Stimulated activated naive CD4-positive, alpha-beta T cell (primary cell): Measurements from ENCODE around the gene CHST14.

Experiments used
- DNase-seq, 6 experiments: peaks; one replicate each; lab custom pipeline; 2025; lab: John Stamatoyannopoulos, UW

Gene CHST14

DNA sequence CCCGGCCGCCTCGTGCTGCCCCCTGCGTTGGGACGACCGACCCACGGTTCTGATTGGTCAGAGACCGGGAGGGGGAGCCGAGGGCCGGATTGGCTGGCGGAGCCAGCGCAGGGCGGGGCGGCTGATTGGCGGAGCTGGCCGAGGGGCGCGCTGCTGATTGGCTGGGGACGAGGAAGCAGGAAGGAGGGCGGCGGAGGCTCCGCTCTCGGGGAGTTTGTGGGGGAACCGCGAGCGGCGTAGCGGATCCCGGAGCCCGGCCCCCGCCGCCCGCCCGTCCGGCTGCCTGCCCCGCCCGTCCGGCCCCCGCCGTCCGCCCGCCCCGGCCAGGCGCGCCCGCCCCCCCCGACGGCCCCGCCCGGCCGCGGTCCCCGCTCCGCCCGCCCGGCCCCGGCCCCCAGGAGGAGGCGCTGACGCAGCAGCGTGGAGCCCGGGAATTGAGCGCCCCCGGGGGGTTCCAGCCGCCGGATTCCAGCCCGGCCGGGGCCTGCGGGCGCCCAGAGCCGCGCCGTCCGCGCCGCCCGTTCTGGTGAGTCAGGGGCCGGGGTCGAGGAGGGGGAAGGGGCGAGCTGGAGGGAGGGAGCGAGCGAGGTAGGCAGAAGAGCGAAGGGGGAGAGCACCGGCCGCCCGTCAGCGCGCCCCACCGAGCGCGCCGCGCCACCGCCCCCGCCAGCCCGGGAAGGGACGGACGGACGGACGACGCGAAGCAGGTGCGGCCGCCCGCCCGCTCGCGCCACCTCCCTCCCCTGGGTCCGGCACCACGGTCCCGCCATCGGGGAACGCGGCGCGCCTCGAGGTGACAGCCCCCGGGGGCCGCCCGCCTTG is 29.8 kb upstream of the CHST14 start, which contains the start of gene BAHD1:
Gene BAHD1, plus strand, starts transcription at position 211 of the 822 bp plus-strand sequence. CDS start 17,512 bp downstream, outside the sequence.
- peak; percentile 82 to 91 (median 88) for DNase-seq

DNA sequence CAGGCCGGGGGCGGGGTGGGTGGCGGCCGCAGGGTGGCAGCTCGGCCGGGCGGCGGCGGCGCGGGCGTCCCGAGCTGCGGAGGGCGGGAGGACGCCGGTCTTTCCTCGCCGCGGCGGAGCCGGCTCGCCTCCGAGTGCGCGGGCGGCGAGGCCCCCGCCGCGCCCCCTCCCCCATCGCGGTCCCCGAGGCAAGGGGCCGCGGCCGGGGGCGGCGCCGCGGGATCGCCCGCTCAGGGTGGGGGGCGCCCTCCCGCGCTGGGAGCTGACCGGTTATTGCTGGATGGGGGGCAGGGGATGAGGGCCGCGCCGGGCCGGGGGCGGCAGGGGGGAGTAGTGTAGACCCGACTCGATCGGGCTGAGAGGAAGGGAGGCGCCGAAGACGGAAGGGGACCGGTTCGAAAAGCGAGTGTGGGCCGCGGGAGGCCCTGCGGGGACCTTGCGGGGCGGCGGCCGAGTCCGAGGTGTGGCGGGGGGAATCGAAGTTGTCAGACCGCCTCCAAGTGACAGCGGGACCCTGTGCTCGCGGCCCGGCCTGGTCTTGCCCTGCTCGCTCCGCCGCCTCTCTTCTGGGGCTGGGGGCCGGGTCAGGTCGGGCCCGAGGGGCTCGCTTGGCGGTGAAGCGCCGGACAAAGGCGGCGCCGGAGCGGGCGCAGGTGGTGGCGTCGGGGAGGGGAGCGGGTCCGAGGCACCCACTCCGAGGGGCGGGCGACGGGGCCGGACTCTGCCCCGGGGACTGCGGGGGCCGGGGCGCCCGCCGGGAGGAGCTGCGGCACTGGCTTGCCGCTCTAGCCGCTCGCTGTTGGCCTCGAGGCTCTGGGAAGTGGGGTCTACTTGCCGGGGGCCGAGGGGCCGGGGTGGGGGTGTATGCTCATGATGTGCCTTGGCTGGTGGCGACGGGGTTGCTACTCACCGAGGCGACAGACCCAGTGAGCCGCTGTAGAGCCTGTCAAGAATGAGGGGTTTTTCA is 28.9 kb upstream of the CHST14 start:
- DNase-seq, result peak in 3 of 6 experiments; percentile 20 to 34 (median 24)

DNA sequence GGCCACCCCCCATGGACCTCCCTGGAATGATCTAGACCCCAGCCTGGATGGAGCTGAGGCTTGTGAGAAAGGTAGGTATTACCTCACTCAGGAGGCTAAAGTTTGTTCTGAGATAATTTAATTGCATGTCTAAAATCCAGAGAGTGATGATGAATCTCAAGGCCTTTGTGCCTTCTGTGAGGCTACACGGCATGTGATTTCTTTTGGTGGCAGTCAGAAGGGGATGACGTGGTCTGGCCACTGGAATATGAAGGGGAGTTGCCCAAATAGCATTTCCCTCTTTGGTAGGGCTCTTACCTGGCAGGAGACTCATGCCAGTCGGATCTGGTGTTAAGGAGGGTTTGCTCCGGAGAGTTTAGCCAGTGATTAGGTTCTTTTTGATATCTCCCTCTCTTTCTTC is 27.5 kb upstream of the CHST14 start:
- DNase-seq, result no peak

GRCh38 chr15:40443846-40444245 is 26.9 kb upstream of the CHST14 start:
- no peak for DNase-seq

GRCh38 chr15:40444736-40445135 is 26.0 kb upstream of the CHST14 start:
- DNase-seq, result no peak

GRCh38 chr15:40445421-40445922 is 25.3 kb upstream of the CHST14 start:
- no peak for DNase-seq

DNA sequence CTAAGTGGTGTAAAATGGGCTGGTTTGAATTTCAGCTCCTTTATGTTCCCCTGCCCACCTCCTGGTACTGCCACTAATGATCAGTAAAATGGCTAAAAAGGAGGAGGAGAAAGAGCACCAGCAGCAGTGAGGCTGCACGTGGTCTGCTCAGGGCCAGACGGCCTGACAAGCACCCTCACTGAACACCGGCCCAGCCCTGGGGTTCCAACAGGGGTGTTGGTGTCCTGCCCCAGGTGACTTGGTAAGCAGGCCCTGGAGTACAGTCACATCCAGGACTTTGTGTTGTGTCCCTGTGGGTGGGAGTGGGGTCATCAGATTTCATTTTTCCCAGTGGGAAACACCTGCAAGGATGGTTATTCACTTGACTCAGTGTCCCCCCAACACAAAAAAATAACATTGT is 24.6 kb upstream of the CHST14 start:
- DNase-seq, result no peak

DNA sequence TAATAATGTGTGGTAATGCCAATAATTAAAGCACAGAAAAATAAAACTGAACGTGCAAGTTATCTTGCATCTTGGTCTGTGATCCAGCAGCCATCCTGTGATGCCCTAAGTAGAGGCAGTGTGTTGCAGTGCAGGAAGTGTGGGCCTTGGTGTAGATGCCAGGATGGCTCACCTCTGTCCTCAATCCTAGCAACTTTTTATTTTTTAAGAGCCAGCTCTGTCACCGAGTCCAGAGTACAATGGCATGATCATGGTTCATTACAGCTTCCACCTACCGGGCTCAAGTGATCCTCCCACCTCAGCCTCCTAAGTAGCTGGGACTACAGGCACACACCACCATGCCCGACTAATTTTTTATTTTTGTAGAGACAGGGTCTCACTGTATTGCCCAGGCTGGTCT is 22.4 kb upstream of the CHST14 start:
- DNase-seq, result no peak

- no peak for DNase-seq
These were observed 21.5 kb upstream of the CHST14 start for GRCh38 chr15:40449275-40449674.

DNA sequence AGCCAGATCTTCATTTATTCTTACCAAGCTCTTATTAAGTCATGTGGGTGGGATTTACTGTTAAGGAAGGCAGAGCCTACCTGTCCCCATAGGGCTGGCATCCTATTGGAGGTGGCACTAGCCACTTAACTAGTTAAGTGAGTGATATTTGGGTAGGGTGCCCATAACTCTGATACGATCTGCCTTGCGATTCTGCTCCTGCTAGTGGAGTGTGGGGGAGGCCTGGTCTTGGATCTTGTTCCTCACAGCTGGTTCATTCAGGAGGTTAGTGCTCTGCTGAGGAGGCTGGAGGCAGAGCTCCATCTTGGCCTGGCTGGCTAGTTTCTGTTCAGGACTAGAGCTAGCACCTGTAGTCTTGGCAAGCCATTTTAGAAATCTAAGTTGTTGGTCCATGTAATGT is 20.7 kb upstream of the CHST14 start:
- no peak for DNase-seq

DNA sequence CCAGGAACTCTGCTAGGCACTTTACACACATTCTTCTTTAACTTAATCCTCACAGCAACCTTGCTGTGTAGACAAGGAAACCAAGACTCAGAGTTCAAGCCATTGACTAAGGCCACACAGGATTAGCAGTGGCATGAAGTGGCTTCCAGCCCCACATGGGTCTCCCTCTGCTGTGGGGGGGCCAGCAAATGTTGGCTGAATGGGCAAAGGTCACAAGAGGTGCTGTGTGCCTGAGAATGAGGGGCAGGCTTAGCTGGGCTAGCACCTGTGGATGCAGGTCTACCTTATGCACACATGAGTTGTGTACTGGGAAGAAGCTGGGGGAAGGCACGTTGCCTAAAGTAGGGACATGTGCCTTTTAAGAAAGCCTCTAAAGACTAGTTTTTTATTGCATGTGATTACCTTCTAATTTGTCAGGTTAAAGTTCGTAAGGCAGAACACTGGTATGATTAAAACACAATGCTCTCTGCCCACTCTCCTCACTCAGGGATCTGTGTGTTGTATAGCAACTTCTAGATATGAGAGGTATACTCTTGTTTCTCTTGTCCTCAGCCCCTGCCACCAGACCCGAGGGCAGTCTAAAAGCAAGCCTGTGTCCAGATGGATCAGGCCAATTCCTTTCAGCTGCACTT is 19.1 kb upstream of the CHST14 start:
- DNase-seq, result no peak

GRCh38 chr15:40452296-40453090 is 18.3 kb upstream of the CHST14 start:
- DNase-seq, result peak in 1 of 6 experiments; percentile 8

- peak in 4 of 6 experiments; percentile 10 to 47 (median 36) for DNase-seq
These were observed 16.8 kb upstream of the CHST14 start for GRCh38 chr15:40453941-40454340.

DNA sequence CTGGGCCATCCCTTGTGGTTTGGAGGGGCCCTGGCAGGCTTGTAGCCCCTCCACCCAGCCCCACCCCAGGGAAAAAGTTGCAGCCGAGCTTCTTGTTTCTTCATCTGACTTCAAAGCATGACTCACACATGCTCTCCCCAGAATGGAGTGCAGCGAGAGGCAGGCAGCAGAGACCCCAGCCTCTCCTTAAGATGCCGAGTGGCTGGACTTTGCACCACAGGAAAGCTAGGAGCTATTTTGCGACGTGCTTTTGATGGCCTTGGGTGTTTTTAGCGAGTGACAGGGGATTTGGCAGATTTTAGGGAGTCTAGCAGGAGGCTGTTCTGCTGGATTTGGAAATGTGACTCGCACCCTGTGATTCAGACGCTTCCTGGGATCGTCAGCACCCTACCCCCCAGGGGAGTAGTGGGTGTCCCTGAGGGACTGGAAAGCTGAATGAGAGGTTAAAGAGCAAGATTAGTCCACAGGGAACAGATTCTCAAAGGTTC is 15.8 kb upstream of the CHST14 start:
- DNase-seq, result no peak

DNA sequence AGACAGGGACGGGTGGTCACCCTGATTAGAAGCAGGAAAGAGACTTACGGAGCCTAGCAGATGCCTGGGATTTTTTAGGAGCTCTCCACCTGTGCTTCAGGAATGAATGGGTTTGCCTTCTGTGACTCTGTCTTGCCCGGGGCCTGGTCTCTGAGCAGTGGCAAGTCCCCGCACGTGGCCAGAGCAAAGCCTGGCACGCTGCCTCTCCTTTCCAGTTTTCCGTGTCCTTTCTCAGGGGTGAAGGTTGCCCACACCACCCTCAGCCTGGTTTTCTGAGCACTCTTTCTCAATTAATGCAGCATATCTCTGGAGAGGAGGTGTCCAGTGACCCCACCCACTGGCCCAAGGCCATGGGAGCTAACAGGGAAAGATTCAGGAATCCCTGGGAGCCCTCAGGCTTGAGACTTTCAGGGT is 14.5 kb upstream of the CHST14 start:
- DNase-seq, result no peak

DNA sequence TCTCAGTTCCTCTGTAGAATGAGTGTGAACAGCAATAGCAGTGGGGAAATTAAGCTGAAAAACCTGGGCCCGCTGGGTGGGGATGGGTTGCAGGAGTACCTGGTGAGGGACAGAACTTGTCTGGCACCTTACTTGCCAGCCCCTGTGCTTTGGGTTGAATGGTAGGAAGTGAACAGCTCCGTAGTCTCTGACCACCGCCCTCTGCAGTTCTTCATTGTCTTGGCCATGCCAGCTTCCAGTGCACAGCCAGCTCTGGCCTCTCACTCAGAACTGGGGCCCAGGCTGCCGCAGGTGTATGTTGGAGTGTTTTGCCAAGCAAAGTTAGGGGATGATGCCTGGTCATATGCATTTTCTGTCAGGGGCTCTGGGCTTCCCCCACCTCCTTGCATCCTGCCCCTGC is 14.0 kb upstream of the CHST14 start:
- DNase-seq, result no peak

GRCh38 chr15:40458495-40459371 is 12.1 kb upstream of the CHST14 start:
- DNase-seq, result no peak

- DNase-seq, result no peak
These were observed 11.3 kb upstream of the CHST14 start for GRCh38 chr15:40459391-40460015.

- no peak for DNase-seq
These were observed 10.4 kb upstream of the CHST14 start for GRCh38 chr15:40460404-40460803.
